ENCODE data around the gene TOMM7. TPM values are rescaled to one million over a fixed set of nuclear protein-coding genes. Genes with fewer than 3 reads are reported as not detected.

Gene TOMM7
- total RNA-seq, 4 donors from 2014 or later: 133 to 211 (median 177) TPM

DNA sequence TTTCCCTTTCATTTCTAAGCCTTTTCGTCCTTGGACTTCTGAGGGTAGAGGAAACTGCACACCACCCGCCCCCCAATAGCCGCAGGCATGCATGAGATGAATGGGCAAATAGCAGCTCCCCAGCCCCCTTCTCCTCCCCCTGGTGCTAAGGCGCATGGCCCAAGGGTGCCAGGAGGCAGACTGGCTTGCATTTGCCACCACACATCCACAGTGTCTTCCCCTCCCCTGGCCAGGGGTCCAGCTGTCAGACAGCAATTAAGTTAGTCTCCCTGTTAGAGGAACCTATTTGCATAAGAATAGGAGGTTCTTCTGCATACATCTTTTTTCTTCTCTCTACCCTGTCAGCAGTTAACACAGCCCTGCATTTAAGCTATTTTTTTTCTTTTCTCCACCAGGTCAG, 20.2 kb downstream of the TOMM7 start:
- no peak for DNase-seq (ENCODE audit: low spot score in 2 of 2)
- TF ChIP-seq POLR2A (IDR thresholded peaks at IDR 0.05): no peak
- TF ChIP-seq CTCF (IDR thresholded peaks at IDR 0.05): no peak
- TF ChIP-seq EP300 (IDR thresholded peaks at IDR 0.05): no peak
- 90 to 98% methylated on average over 4 of the region's 4 CpGs for WGBS, 2 donors
- no peaks in the 10 kb centered on the region for H3K4me1 ChIP-seq
- no peaks in the 10 kb centered on the region for H3K9me3 ChIP-seq
- H3K36me3 ChIP-seq: no peaks in the 10 kb centered on the region
- no peak overlapping the region for H3K4me3 ChIP-seq
- H3K27ac ChIP-seq: no peak overlapping the region
- H3K27me3 ChIP-seq: no peaks in the 10 kb centered on the region

- DNase-seq (ENCODE audit: low spot score in 2 of 2): no peak
- TF ChIP-seq CTCF (IDR thresholded peaks at IDR 0.05): no peak
- no peak for TF ChIP-seq EP300 (IDR thresholded peaks at IDR 0.05)
- no peak for TF ChIP-seq POLR2A (IDR thresholded peaks at IDR 0.05)
- Histone ChIP-seq H3K4me1 (no peaks in the 10 kb centered on the region), H3K36me3 (no peaks in the 10 kb centered on the region), H3K27me3 (no peaks in the 10 kb centered on the region), H3K4me3 (no peak overlapping the region), H3K9me3 (no peaks in the 10 kb centered on the region), H3K27ac (no peak overlapping the region)
- WGBS, 2 donors: 89 to 92% methylated on average over 4 of the region's 4 CpGs
Observed at GRCh38 chr7:22801912-22802311, 20.7 kb downstream of the TOMM7 start.

GRCh38 chr7:22799633-22800032, 23.0 kb downstream of the TOMM7 start:
- peaks cover 0 to 5% (median 0%) of the 10 kb centered on the region in 4 donors for H3K9me3 ChIP-seq
- H3K27me3 ChIP-seq: no peaks in the 10 kb centered on the region
- H3K4me3 ChIP-seq: no peak overlapping the region
- TF ChIP-seq CTCF (IDR thresholded peaks at IDR 0.05) (no peak), POLR2A (IDR thresholded peaks at IDR 0.05) (no peak), EP300 (IDR thresholded peaks at IDR 0.05) (no peak)
- DNase-seq (ENCODE audit: low spot score in 2 of 2): no peak
- no peak overlapping the region for H3K27ac ChIP-seq
- no peaks in the 10 kb centered on the region for H3K4me1 ChIP-seq
- 83 to 87% methylated on average over 2 of the region's 2 CpGs for WGBS, 2 donors
- no peaks in the 10 kb centered on the region for H3K36me3 ChIP-seq

GRCh38 chr7:22793593-22794462, 28.8 kb downstream of the TOMM7 start:
- WGBS, 2 donors: 98 to 99% methylated on average over 5 of the region's 5 CpGs
- H3K36me3 ChIP-seq: no peaks in the 10 kb centered on the region
- H3K27me3 ChIP-seq: no peaks in the 10 kb centered on the region
- TF ChIP-seq CTCF (IDR thresholded peaks at IDR 0.05): no peak
- TF ChIP-seq POLR2A (IDR thresholded peaks at IDR 0.05): no peak
- no peak for TF ChIP-seq EP300 (IDR thresholded peaks at IDR 0.05)
- no peak overlapping the region for H3K4me3 ChIP-seq
- DNase-seq (ENCODE audit: low spot score in 2 of 2): no peak
- H3K4me1 ChIP-seq: no peaks in the 10 kb centered on the region
- H3K27ac ChIP-seq: no peak overlapping the region
- H3K9me3 ChIP-seq: peaks cover 0 to 5% (median 0%) of the 10 kb centered on the region in 4 donors
